ENCODE data around the gene MYRF.

MYRF gene

DNA sequence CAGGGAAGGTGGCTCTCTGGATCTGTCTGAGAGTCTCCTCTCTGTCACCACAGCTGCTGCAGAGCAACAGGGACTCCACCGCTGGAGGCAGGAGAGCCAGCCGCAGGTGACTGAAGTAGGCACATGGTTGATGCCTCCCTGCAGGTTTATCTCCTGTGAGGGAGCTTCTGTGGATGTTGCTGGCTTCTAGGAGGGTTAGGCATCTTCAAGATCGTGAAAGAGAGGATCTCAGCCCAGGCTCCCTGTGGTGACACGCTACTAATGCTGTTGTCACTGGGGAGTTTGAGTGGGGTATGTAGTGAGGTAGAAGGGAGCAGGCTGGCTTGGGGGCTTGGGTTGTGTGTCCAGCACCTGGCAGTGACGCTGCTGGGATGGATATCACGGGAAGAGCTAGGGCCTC is 38.1 kb upstream of the MYRF start:
- TF ChIP-seq GATA1 (IDR thresholded peaks at IDR 0.05; ENCODE audit: low read depth, low read length) (no peak), POLR2A (IDR thresholded peaks at IDR 0.05; ENCODE audit: low read length) (no peak)
- DNase-seq, result no peak

GRCh38 chr11:61714916-61715315 is 37.5 kb upstream of the MYRF start:
- no peak for TF ChIP-seq GATA1 (IDR thresholded peaks at IDR 0.05; ENCODE audit: low read depth, low read length)
- DNase-seq, result no peak

DNA sequence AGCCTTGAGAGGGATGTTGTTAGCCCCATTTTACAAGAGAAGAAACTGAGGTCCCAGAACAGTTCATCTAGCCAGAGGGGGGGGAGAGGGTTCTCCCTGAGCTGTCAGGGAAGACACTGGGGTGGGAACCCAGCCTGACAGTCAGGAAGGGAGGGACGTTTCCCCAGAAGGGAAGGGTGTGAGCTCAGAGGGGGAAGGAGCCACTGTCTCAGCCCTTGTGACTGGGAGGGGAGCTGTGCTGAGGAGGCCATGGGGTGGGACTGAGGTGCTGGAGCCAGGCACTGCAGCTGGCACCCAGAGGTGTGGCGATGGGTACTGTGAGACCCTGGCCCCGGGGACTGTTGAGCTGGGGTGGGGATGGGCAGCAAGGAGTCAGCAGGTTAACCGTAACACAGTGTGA is 36.6 kb upstream of the MYRF start:
- no peak for DNase-seq
- TF ChIP-seq GATA1 (IDR thresholded peaks at IDR 0.05; ENCODE audit: low read depth, low read length), result no peak
- no peak for TF ChIP-seq POLR2A (IDR thresholded peaks at IDR 0.05; ENCODE audit: low read length)

GRCh38 chr11:61716478-61717285 is 35.8 kb upstream of the MYRF start:
- TF ChIP-seq POLR2A (IDR thresholded peaks at IDR 0.05; ENCODE audit: low read length) (no peak), GATA1 (IDR thresholded peaks at IDR 0.05; ENCODE audit: low read depth, low read length) (no peak)

DNA sequence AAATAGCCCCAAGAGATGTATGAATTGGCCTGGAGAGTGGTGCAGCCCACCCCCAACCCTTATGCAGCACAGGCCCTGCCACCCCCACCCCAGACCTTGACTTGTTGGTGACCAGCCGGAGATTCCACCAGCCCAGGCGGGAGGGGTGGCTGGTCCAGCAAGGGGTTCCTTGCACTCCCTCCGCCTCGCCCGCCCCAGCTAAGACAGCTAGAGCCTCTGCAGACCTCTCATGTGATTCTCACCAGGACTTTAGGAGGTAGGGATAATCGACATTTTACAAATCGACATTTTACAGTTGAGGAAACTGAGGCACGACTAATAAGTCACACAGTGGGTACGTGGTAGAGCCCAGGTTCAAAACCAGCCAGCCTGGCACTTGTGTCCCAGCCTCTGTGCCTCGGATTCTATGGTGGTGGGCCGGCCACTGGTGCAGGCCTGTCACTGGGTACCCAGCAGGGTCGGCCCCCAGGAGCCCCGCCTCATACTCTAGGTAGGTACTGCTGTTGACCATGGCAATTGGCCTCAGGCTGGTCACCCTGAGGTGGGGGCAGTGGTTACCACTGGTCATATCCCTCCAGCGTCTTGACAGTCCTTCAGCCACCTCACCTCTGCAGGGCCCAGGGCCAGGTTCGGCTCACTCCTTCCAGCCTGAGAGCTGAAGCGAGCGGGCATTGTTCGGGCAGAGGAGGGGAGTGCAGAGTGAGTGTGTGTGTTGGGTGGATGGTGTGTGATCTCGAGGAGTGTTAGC is 35.0 kb upstream of the MYRF start:
- DNase-seq, result no peak
- TF ChIP-seq GATA1 (IDR thresholded peaks at IDR 0.05; ENCODE audit: low read depth, low read length) (no peak), POLR2A (IDR thresholded peaks at IDR 0.05; ENCODE audit: low read length) (no peak)

More at GRCh38 chr11:61716478-61717285, 35.8 kb upstream of the MYRF start:
- no peak for DNase-seq

DNA sequence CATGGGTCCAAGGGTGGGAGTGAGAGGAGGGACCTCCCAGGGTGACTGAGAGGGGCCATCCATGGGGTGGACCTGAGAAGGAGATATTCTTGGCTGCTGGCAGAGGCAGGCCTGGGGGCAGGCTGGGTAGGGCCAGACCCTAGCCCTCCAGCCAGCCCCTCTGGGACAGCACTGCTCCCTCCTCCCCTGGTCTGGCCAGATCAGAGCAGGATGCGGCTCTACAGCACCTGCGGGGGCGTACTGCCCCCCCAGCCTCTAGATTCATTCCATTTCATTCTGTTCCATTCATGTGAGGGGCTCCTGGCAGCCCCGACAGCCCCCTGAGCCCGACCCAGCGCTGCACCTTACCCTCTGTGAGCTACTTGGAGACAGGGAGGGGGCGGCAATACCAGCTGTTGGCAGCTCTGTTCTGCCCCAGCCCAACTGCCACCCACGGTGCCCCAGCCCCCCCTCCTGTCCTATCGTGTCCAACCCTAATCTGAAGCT is 34.3 kb upstream of the MYRF start:
- DNase-seq, result no peak
- no peak for TF ChIP-seq POLR2A (IDR thresholded peaks at IDR 0.05; ENCODE audit: low read length)
- no peak for TF ChIP-seq GATA1 (IDR thresholded peaks at IDR 0.05; ENCODE audit: low read depth, low read length)

DNA sequence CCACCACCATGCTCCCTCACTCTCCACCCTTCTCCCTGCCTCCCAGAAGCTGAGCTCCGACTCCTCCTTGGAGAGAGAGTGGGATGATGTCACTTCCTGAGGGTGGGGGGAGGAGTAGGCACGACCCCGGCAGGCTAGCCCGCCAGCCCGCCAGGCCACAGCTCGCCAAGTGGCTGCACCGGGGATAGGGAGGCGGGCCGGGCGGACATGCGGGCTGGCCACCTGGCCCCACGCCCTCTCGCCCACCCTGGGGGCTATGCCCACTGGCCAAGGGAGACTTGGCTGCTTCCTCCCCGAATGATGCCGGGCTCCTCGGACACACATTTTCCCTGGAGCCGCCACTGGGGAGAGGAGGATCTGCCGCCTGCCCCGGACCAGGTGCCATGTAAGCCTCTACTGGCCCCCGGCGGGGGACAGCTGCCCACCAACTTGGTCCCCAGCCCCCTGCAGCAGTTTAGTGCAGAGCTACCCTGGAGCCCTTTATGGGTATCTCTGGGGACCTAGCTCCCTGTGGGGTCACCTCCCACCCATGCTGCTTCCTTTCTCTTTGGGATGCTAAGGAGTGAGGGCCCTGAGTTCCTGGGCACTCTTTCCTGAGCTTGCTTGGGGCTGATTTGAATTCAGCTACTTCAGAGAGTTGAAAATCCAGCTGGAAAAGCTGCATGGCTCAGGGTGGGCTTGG is 33.7 kb upstream of the MYRF start:
- no peak for DNase-seq
- no peak for TF ChIP-seq GATA1 (IDR thresholded peaks at IDR 0.05; ENCODE audit: low read depth, low read length)
- no peak for TF ChIP-seq POLR2A (IDR thresholded peaks at IDR 0.05; ENCODE audit: low read length)

GRCh38 chr11:61719978-61720377 is 32.5 kb upstream of the MYRF start:
- DNase-seq, result no peak
- TF ChIP-seq POLR2A (IDR thresholded peaks at IDR 0.05; ENCODE audit: low read length) (no peak), GATA1 (IDR thresholded peaks at IDR 0.05; ENCODE audit: low read depth, low read length) (no peak)

DNA sequence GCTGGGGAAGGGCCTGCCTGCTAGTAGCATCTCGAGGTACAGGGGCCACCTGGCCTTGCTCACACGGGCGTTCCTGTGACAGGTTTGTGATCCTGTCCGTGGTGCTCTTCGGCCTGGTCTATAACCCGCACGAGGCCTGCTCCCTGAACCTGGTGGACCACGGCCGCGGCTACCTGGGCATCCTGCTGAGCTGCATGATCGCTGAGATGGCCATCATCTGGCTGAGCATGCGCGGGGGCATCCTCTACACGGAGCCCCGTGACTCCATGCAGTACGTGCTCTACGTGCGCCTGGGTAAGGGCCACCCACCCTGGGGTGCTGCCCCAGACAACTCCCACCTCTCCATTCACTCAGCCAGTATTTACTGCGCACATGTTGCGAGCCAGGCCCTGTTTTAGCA is 31.8 kb upstream of the MYRF start:
- TF ChIP-seq POLR2A (IDR thresholded peaks at IDR 0.05; ENCODE audit: low read length), result no peak
- TF ChIP-seq GATA1 (IDR thresholded peaks at IDR 0.05; ENCODE audit: low read depth, low read length), result no peak

DNA sequence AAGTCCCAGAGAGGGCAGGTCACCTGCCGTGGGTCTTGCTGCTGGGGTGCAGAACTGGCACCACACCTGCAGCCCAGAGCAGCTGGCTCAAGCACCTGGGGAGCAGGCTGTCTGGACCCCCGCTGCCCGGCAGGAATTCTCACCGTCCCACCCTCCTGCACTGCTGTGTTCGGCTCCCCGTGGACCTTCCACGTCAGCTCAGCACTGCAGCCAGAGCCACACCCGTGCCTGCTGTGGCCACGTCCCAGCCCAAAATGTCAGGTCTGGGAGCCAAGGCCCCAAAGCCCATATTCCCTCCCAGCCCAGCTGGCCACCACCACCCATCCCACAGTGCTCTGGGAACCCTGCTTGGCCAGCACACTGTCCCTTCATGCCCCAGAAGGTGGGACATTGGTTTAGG is 28.0 kb upstream of the MYRF start:
- no peak for TF ChIP-seq GATA1 (IDR thresholded peaks at IDR 0.05; ENCODE audit: low read depth, low read length)
- no peak for TF ChIP-seq POLR2A (IDR thresholded peaks at IDR 0.05; ENCODE audit: low read length)
- no peak for DNase-seq

More for the DNA sequence above, 31.8 kb upstream of the MYRF start:
- DNase-seq, result no peak

DNA sequence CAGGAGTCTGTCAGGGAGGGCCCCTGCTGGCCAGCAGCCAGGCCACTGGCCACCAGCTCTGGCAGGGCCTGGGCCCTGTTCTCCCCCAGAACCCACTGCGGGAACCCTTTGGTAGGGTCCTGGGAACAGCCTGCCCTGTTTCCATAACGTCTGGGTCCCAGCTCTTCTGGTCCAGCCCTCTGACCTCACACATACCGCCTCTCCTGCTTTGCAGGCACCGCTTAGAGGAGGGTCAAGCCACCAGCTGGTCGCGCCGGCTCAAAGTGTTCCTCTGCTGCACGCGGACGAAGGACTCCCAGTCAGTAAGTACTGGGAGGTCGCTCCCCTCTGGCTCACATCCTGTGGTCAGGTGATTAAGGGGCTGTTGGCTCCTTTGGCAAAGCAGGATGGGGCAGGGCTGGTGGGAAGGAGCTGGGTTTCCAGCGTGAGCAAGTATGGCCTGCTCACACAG is 26.6 kb upstream of the MYRF start:
- no peak for TF ChIP-seq GATA1 (IDR thresholded peaks at IDR 0.05; ENCODE audit: low read depth, low read length)
- no peak for TF ChIP-seq POLR2A (IDR thresholded peaks at IDR 0.05; ENCODE audit: low read length)
- DNase-seq, result no peak

DNA sequence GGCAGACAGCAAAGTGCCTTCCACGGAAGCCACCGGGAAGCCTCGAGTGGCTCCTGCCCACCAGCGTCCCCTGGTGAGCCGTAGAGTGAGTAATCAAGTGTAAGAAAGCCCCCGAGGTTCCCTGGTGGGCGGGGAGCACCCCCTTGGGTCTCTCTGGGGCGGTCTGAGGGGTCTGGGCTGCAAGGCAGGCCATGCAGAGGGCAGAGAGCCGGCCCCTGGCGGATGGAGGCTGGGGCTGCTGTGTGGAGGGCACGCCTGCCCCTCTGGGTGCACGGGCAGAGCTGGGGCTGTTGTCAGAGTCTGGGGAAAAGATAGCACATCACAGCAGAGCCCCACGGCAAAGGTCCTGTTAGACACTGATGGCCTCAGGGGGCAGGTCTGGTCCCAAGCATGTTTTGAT is 25.7 kb upstream of the MYRF start:
- no peak for DNase-seq
- TF ChIP-seq POLR2A (IDR thresholded peaks at IDR 0.05; ENCODE audit: low read length) (no peak), GATA1 (IDR thresholded peaks at IDR 0.05; ENCODE audit: low read depth, low read length) (no peak)

GRCh38 chr11:61727401-61727811 is 25.0 kb upstream of the MYRF start:
- TF ChIP-seq GATA1 (IDR thresholded peaks at IDR 0.05; ENCODE audit: low read depth, low read length) (no peak), POLR2A (IDR thresholded peaks at IDR 0.05; ENCODE audit: low read length) (no peak)
- no peak for DNase-seq

Data from erythroblast (primary cell).